ENCODE measurements around the gene CAMK1. TPM values are rescaled to one million over a fixed set of nuclear protein-coding genes. Genes with fewer than 3 reads are reported as not detected.
A peak's percentile ranks its signal among the peaks of the same experiment; 100 is the strongest.

CAMK1 gene
- total and polyA plus RNA-seq, 9 of the 15 experiments (the other 6 are each of a cell fraction or from before 2014, with no cell fraction given), result 0.23 to 10.7 (median 6.0) TPM

- 0 out of 2 replicates have a peak, but pooled peaks have one; percentile 23 for TF ChIP-seq ETS1 (conservative IDR thresholded peaks at IDR 0.05; ENCODE audit: control insufficient read depth, low read depth, low read length)
- TF ChIP-seq, protein P1, sequence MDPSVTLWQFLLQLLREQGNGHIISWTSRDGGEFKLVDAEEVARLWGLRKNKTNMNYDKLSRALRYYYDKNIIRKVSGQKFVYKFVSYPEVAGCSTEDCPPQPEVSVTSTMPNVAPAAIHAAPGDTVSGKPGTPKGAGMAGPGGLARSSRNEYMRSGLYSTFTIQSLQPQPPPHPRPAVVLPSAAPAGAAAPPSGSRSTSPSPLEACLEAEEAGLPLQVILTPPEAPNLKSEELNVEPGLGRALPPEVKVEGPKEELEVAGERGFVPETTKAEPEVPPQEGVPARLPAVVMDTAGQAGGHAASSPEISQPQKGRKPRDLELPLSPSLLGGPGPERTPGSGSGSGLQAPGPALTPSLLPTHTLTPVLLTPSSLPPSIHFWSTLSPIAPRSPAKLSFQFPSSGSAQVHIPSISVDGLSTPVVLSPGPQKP (CRISPR knock-in tag; IDR thresholded peaks at IDR 0.05), result no peak
- no peak for TF ChIP-seq TBP (optimal IDR thresholded peaks at IDR 0.05; ENCODE audit: low read depth, low read length)
- TF ChIP-seq KAT8 (IDR thresholded peaks at IDR 0.05; ENCODE audit: low read depth), result no peak
- TF ChIP-seq SMAD3 (CRISPR knock-in tag; conservative IDR thresholded peaks at IDR 0.05), result no peak
- TF ChIP-seq BDP1 (IDR thresholded peaks at IDR 0.05; ENCODE audit: insufficient read depth, insufficient read length), result no peak
- TF ChIP-seq TEAD2 (tag; IDR thresholded peaks at IDR 0.05), result no peak
- TF ChIP-seq STAT6 (CRISPR knock-in tag; IDR thresholded peaks at IDR 0.05), result no peak
- no peak for TF ChIP-seq FOXJ2 (tag; IDR thresholded peaks at IDR 0.05)
- no peak for TF ChIP-seq RUNX1 (IDR thresholded peaks at IDR 0.05; ENCODE audit: low read depth)
- TF ChIP-seq RBM17 (IDR thresholded peaks at IDR 0.05; ENCODE audit: borderline replicate concordance, low read depth, low read length), result no peak
- TF ChIP-seq HDAC8 (tag; IDR thresholded peaks at IDR 0.05), result no peak
- no peak for TF ChIP-seq ZBTB43 (CRISPR knock-in tag; IDR thresholded peaks at IDR 0.05)
- TF ChIP-seq ZNF282 (CRISPR knock-in tag; IDR thresholded peaks at IDR 0.05), result no peak
- no peak for TF ChIP-seq RAD51 (IDR thresholded peaks at IDR 0.05; ENCODE audit: borderline replicate concordance, low read depth)
- TF ChIP-seq ZNF830 (CRISPR knock-in tag; IDR thresholded peaks at IDR 0.05), result no peak
- peak; percentile 65 for TF ChIP-seq RBFOX2 (IDR thresholded peaks at IDR 0.05; ENCODE audit: low read depth, low read length)
- TF ChIP-seq USF1 (CRISPR knock-in tag; IDR thresholded peaks at IDR 0.05), result no peak
- TF ChIP-seq FIP1L1 (IDR thresholded peaks at IDR 0.05; ENCODE audit: low read depth, low read length, poor library complexity, severe bottlenecking), result no peak
Observed at GRCh38 chr3:9806688-9807589, 37.2 kb upstream of the CAMK1 start (continued).
